Nephron progenitor cell (in vitro differentiated cells): ENCODE measurements around the gene FOXN3.
"Not testable (repeated sequence)": the region's sequence is repeated elsewhere in the genome, so short reads cannot be mapped to it uniquely, and the experiment has no call there.

Experiments
- DNase-seq: peaks from one replicate; pipeline ENCODE4 v3.0.0; 2021
- H3K27ac Mint-ChIP-seq: 2 replicates; pipeline ENCODE4 v1.8.0; 2021; ENCODE audit warnings: mild to moderate bottlenecking, moderate library complexity, mixed read lengths
- H3K27me3 Mint-ChIP-seq: 2 replicates; pipeline ENCODE4 v1.8.0; 2021; ENCODE audit warnings: mild to moderate bottlenecking, low read depth, mixed read lengths; ENCODE audit not compliant: poor library complexity
- H3K36me3 Mint-ChIP-seq: 2 replicates; pipeline ENCODE4 v1.8.0; 2021; ENCODE audit warnings: low read depth, mixed read lengths
- H3K4me1 Mint-ChIP-seq: 2 replicates; pipeline ENCODE4 v1.8.0; 2021; ENCODE audit warnings: mixed read lengths
- H3K4me3 Mint-ChIP-seq: 2 replicates; pipeline ENCODE4 v1.8.0; 2021; ENCODE audit warnings: mild to moderate bottlenecking, moderate library complexity, mixed read lengths
- H3K9me3 Mint-ChIP-seq: 2 replicates; pipeline ENCODE4 v1.8.0; 2021; ENCODE audit warnings: mild to moderate bottlenecking, moderate library complexity, mixed read lengths
- CTCF ChIP-seq: fragments of 200-600 bp; sonication (generic); IDR thresholded peaks from 2 replicates; pipeline ENCODE4 v1.5.0; 2021; ENCODE audit warnings: antibody characterized with exemption

FOXN3 gene

GRCh38 chr14:89302396-89302950, 114.6 kb downstream of the FOXN3 start:
- Mint-ChIP-seq H3K36me3 (peaks cover 43% of the 10 kb centered on the region), H3K27me3 (peaks cover 3% of the 10 kb centered on the region), H3K27ac (no peak overlapping the region), H3K9me3 (no peaks in the 10 kb centered on the region), H3K4me1 (peaks cover 38% of the 10 kb centered on the region), H3K4me3 (no peak overlapping the region)
- TF ChIP-seq CTCF, result no peak
- DNase-seq, result no peak

DNA sequence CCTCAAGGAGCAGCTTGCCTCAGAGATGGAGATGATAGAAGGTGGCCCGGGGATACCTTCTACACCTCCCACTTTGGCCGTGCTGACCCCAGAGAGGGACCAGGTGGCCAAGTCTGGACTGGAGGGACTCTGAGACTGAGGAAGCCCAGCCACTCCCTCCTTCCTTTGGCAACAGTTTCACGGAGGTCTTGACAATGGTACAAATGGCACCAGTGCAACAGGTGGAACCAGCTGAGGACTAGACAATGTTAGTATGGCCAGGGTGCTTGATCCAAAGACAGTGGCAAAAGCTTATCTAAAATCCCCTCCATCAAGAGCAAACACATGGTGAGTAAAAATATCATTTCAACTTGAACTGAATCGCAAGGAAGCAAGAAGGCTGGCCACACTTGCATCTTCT, 117.4 kb downstream of the FOXN3 start:
- Mint-ChIP-seq H3K36me3 (peaks cover 50% of the 10 kb centered on the region), H3K9me3 (no peaks in the 10 kb centered on the region), H3K27ac (peak overlapping the region; percentile 51), H3K4me1 (peaks cover 29% of the 10 kb centered on the region), H3K27me3 (peaks cover 3% of the 10 kb centered on the region), H3K4me3 (no peak overlapping the region)
- TF ChIP-seq CTCF, result no peak
- DNase-seq, result no peak

- peaks cover 50% of the 10 kb centered on the region for H3K36me3 Mint-ChIP-seq
- no peaks in the 10 kb centered on the region for H3K9me3 Mint-ChIP-seq
- H3K4me1 Mint-ChIP-seq, result peaks cover 29% of the 10 kb centered on the region
- TF ChIP-seq CTCF, result no peak
- H3K4me3 Mint-ChIP-seq, result no peak overlapping the region
- H3K27ac Mint-ChIP-seq, result no peak overlapping the region
- peaks cover 3% of the 10 kb centered on the region for H3K27me3 Mint-ChIP-seq
- DNase-seq, result no peak
These were observed 118.8 kb downstream of the FOXN3 start for GRCh38 chr14:89298056-89298834.

DNA sequence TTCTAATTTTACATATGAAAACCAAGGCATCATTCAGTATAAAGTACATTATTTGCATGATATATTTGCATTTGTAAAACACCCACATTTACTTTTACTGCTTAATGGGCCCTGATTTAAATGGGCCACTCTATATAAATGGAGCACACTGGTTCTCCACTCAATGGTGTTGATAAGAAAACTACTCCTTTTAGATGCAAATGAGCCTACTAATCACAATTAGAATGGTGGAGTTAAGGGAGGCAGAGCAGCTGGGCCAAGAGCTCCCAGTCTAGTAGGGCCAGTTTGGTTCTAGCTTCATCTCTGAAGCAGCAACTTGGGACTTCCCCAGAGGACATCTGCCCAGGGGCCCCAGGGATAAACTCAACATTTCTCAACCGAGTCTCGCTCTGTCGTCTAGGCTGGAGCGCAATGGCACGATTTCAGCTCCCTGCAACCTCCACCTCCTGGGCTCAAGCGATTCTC, 120.7 kb downstream of the FOXN3 start:
- DNase-seq, result no peak
- TF ChIP-seq CTCF, result no peak
- Mint-ChIP-seq H3K36me3 (peaks cover 50% of the 10 kb centered on the region), H3K27ac (no peak overlapping the region), H3K27me3 (no peaks in the 10 kb centered on the region), H3K9me3 (no peaks in the 10 kb centered on the region), H3K4me1 (peaks cover 36% of the 10 kb centered on the region), H3K4me3 (no peak overlapping the region)

DNA sequence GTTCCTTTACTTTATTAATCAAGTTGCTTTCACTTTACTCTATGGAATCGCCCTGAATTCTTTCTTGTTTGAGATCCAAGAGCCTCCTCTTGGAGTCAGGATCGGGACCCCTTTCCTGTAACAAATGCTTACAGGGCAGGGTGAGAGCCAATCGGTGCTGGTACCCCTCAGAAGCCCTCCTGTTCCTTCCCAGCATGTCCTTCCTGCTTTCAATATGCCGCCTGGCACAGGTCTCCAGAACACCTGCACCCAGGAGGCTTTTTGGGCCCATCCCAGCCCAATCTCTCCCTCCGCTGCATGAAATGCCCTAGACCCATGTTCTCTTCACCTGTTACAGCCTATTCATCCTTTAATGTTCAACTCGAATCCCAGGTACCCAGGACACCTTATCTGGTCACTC, 122.2 kb downstream of the FOXN3 start:
- Mint-ChIP-seq H3K27me3 (peaks cover 3% of the 10 kb centered on the region), H3K9me3 (no peaks in the 10 kb centered on the region), H3K4me3 (no peak overlapping the region), H3K27ac (no peak overlapping the region), H3K36me3 (peaks cover 56% of the 10 kb centered on the region), H3K4me1 (peaks cover 36% of the 10 kb centered on the region)
- TF ChIP-seq CTCF, result no peak
- no peak for DNase-seq

- H3K9me3 Mint-ChIP-seq, H3K4me3 Mint-ChIP-seq, DNase-seq, H3K27me3 Mint-ChIP-seq, H3K27ac Mint-ChIP-seq: not testable (repeated sequence)
- Mint-ChIP-seq H3K36me3 (peaks cover 54% of the 10 kb centered on the region), H3K4me1 (peaks cover 36% of the 10 kb centered on the region)
These were observed 122.6 kb downstream of the FOXN3 start for GRCh38 chr14:89294469-89294868.
